Measurements from ENCODE around the gene TH. TPM values are rescaled to one million over a fixed set of nuclear protein-coding genes. Genes with fewer than 3 reads are reported as not detected.

TH gene
- total and polyA plus RNA-seq, 2 of the 8 experiments (the other 6 are each of a cell fraction or from before 2014, with no cell fraction given) = 0.09 TPM; not detected in 1

DNA sequence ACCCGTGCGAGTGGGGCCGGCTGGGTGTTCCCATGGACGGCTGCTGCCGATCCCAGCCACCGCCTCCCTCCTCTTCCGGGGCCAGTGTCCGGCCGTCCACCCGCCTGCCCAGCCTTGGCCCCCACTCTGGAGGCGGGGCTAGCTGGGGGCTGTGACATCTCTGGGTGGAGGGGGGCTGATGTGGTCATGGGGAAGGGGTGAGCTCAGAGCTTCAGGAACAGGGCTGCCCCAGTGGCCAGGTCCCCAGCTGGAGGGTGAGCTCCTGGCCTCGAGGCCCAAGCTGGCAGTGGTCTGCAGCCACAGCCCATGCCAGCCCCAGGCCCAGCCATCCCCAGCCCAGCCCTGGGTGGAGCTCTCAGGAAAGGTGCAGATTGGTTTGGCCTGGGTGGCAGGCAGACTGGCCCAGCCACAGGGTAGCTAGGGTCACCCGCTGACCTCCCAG lies 13.3 kb downstream of the TH start:
- Histone ChIP-seq H3K9me3 (ENCODE audit: insufficient read depth in 2 of 2, low read depth in 1 of 2, low read length in 1 of 2) (no peaks in the 10 kb centered on the region), H3K14ac (ENCODE audit: insufficient read length) (no peak overlapping the region), H3K18ac (ENCODE audit: extremely low read depth, low read length) (no peak overlapping the region), H3K27me3 (replicated peaks in 1 of 4; ENCODE audit: control insufficient read depth in 3 of 4, extremely low read depth in 1 of 4, insufficient read depth in 3 of 4, low read length in 3 of 4) (no peaks in the 10 kb centered on the region; a peak in 1 of 7 replicates), H4K5ac (ENCODE audit: insufficient read length, low read depth, low read length) (no peak overlapping the region), H3K56ac (replicated peaks; ENCODE audit: insufficient read length, low read depth, low read length) (no peak overlapping the region), H3K23ac (ENCODE audit: insufficient read length) (no peak overlapping the region), H4K20me1 (replicated peaks in 1 of 2; ENCODE audit: control insufficient read depth in 1 of 2, insufficient read depth in 2 of 2, low read length in 2 of 2) (peaks cover 0 to 3% of the 10 kb centered on the region in 2 experiments), H3K36me3 (ENCODE audit: control insufficient read depth in 2 of 4, insufficient read depth in 4 of 4, low read length in 3 of 4) (no peaks in the 10 kb centered on the region), H3K27ac (ENCODE audit: low read depth, low read length) (no peak overlapping the region), H2BK15ac (ENCODE audit: low read length) (no peak overlapping the region), H2BK20ac (ENCODE audit: low read length) (no peak overlapping the region), H4K8ac (ENCODE audit: extremely low read depth, insufficient read depth, low read length) (peak overlapping the region; percentile 25; the same call in 1 of the 2 replicates), H2BK12ac (ENCODE audit: low read depth, low read length) (no peak overlapping the region), H3K4me3 (ENCODE audit: extremely low read depth in 1 of 4, insufficient read depth in 2 of 4, low read depth in 3 of 4, low read length in 4 of 4) (no peak overlapping the region), H2AK5ac (ENCODE audit: low read depth, low read length) (no peak overlapping the region), H3K79me1 (ENCODE audit: low read depth, low read length) (no peaks in the 10 kb centered on the region), H3K79me2 (ENCODE audit: control insufficient read depth in 1 of 2, insufficient read depth in 2 of 2, low read length in 2 of 2) (no peaks in the 10 kb centered on the region), H2BK5ac (ENCODE audit: low read depth, low read length) (no peak overlapping the region), H2BK120ac (replicated peaks; ENCODE audit: low read depth, low read length) (no peak overlapping the region), H3K23me2 (ENCODE audit: low read depth, low read length) (no peaks in the 10 kb centered on the region), H3K4me1 (replicated peaks in 1 of 4; ENCODE audit: control insufficient read depth in 3 of 4, insufficient read depth in 4 of 4, low read length in 3 of 4) (peaks cover 0 to 2% (median 0%) of the 10 kb centered on the region in 4 experiments; a peak in 1 of 7 replicates), H4K91ac (replicated peaks; ENCODE audit: insufficient read length, low read length) (no peak overlapping the region), H3K9ac (replicated peaks in 1 of 4; ENCODE audit: extremely low read depth in 1 of 4, low read depth in 3 of 4, low read length in 3 of 4) (no peak overlapping the region), H3K4ac (replicated peaks; ENCODE audit: insufficient read length, low read depth, low read length) (no peak overlapping the region), H2AFZ (ENCODE audit: low read length) (no peak overlapping the region), H3K4me2 (ENCODE audit: insufficient read depth in 1 of 2, low read depth in 2 of 2, low read length in 2 of 2) (no peak overlapping the region)
- FAIRE-seq = no peak
- ChIA-PET CTCF (ENCODE audit: partially characterized antibody) (interaction anchor here (0.6 to 20.6 kb wide), 19 partner anchors 4 to 506 kb away, joined by 3 to 551 read pairs (median 32); partner anchors contain the start of genes INS, LSP1, MRPL23 and SYT8), POLR2A (ENCODE audit: partially characterized antibody) (interaction anchor here (1.5 kb wide), 1 partner anchor 193 kb away, joined by 3 read pairs; no protein-coding TSS in a partner anchor)
- DNase-seq (ENCODE audit: low read depth in 1 of 2, low spot score in 2 of 2) = no peak
- 97% methylated on average over 6 of the region's 13 CpGs; no CpG with 5 or more reads in 1 of the 2 experiments for WGBS, 2 experiments (ENCODE audit: extremely low coverage in 1 of 2, insufficient coverage in 1 of 2, insufficient read length in 1 of 2, insufficient replicate concordance in 2 of 2, low coverage in 1 of 2, low lambda C conversion rate in 2 of 2, missing lambda C conversion rate in 1 of 2)
- no peak for TF ChIP-seq KDM5A (IDR thresholded peaks at IDR 0.05; ENCODE audit: low read length)
- TF ChIP-seq MAFK (IDR thresholded peaks at IDR 0.05; ENCODE audit: low read depth, low read length) = no peak
- TF ChIP-seq SIRT6 (IDR thresholded peaks at IDR 0.05; ENCODE audit: low read length) = no peak
- TF ChIP-seq, protein P1, sequence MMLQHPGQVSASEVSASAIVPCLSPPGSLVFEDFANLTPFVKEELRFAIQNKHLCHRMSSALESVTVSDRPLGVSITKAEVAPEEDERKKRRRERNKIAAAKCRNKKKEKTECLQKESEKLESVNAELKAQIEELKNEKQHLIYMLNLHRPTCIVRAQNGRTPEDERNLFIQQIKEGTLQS (IDR thresholded peaks at IDR 0.05; ENCODE audit: insufficient read depth, low read depth, low read length) = no peak
- TF ChIP-seq BACH1 (IDR thresholded peaks at IDR 0.05; ENCODE audit: low read length) = no peak
- TF ChIP-seq EGR1 (IDR thresholded peaks at IDR 0.05; ENCODE audit: borderline replicate concordance, low read depth, low read length) = no peak
- TF ChIP-seq GABPA (IDR thresholded peaks at IDR 0.05; ENCODE audit: borderline replicate concordance, insufficient read depth, low read length) = no peak
- no peak for TF ChIP-seq BCL11A (IDR thresholded peaks at IDR 0.05; ENCODE audit: low read depth in 2 of 2, low read length in 2 of 2)
- TF ChIP-seq, protein P2, sequence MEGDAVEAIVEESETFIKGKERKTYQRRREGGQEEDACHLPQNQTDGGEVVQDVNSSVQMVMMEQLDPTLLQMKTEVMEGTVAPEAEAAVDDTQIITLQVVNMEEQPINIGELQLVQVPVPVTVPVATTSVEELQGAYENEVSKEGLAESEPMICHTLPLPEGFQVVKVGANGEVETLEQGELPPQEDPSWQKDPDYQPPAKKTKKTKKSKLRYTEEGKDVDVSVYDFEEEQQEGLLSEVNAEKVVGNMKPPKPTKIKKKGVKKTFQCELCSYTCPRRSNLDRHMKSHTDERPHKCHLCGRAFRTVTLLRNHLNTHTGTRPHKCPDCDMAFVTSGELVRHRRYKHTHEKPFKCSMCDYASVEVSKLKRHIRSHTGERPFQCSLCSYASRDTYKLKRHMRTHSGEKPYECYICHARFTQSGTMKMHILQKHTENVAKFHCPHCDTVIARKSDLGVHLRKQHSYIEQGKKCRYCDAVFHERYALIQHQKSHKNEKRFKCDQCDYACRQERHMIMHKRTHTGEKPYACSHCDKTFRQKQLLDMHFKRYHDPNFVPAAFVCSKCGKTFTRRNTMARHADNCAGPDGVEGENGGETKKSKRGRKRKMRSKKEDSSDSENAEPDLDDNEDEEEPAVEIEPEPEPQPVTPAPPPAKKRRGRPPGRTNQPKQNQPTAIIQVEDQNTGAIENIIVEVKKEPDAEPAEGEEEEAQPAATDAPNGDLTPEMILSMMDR (IDR thresholded peaks at IDR 0.05; ENCODE audit: control extremely low read depth in 1 of 3, insufficient read depth in 1 of 3, low read depth in 1 of 3, low read length in 3 of 3) = no peak
- TF ChIP-seq FOSL1 (IDR thresholded peaks at IDR 0.05; ENCODE audit: insufficient read depth, low read depth, low read length) = no peak
- no peak for TF ChIP-seq SRF (IDR thresholded peaks at IDR 0.05; ENCODE audit: low read depth, low read length)
